HepG2 (cell line): ENCODE measurements around the gene LDAH. TPM values are rescaled to one million over a fixed set of nuclear protein-coding genes. Genes with fewer than 3 reads are reported as not detected.
A peak's percentile ranks its signal among the peaks of the same experiment; 100 is the strongest.

Experiments
- AHR ChIP-seq: IDR thresholded peaks from 2 replicates; pipeline ENCODE4 v1.6.1; 2018; ENCODE audit warnings: missing genetic modification reagents, missing compliant biosample characterization
- ASH2L ChIP-seq: fragments of 300-600, 200-600 bp; sonication (generic); IDR thresholded peaks from 2 replicates; pipeline ENCODE4 v1.7.0; 2017; ENCODE audit warnings: low read depth, mild to moderate bottlenecking, moderate library complexity, mixed read lengths, low read length; ENCODE audit not compliant: insufficient read length
- ATRX ChIP-seq: sonication (generic); formaldehyde crosslinking; IDR thresholded peaks from 2 replicates; pipeline ENCODE4 v1.4.0; 2020; ENCODE audit warnings: missing genetic modification reagents, borderline replicate concordance
- MEIS2 ChIP-seq: sonication (generic); formaldehyde crosslinking; IDR thresholded peaks from 2 replicates; pipeline ENCODE4 v1.9.0; 2021; ENCODE audit warnings: mild to moderate bottlenecking, missing genetic modification reagents
- MLLT10 ChIP-seq: sonication (generic); formaldehyde crosslinking; IDR thresholded peaks from 2 replicates; pipeline ENCODE4 v1.4.0; 2020; ENCODE audit warnings: missing genetic modification reagents
- MTF2 ChIP-seq: sonication (generic); formaldehyde crosslinking; IDR thresholded peaks from 2 replicates; pipeline ENCODE4 v1.5.0; 2020; ENCODE audit warnings: missing genetic modification reagents, borderline replicate concordance
- NFKB2 ChIP-seq: sonication (generic); formaldehyde crosslinking; IDR thresholded peaks from 2 replicates; pipeline ENCODE4 v1.4.0; 2020; ENCODE audit warnings: missing genetic modification reagents, borderline replicate concordance
- POLR2AphosphoS5 ChIP-seq: IDR thresholded peaks from 2 replicates; pipeline ENCODE4 v1.6.1; 2012; ENCODE audit warnings: low read depth, low read length
- PRDM4 ChIP-seq: sonication (generic); formaldehyde crosslinking; IDR thresholded peaks from 2 replicates; pipeline ENCODE4 v1.9.0; 2021; ENCODE audit warnings: missing genetic modification reagents, borderline replicate concordance
- SP1 ChIP-seq, 2 experiments: fragments of 450-650 bp in 1 of 2; sonication (generic) in 1 of 2; formaldehyde crosslinking in 1 of 2; IDR thresholded peaks; 2 replicates each; pipeline versions ENCODE4 v1.4.0 to v1.6.1; 2016 to 2020; ENCODE audit warnings: missing genetic modification reagents in 1 of 2
- SRF ChIP-seq: IDR thresholded peaks from 2 replicates; pipeline ENCODE4 v1.6.1; 2011; ENCODE audit warnings: mild to moderate bottlenecking, low read depth, low read length, moderate library complexity
- YEATS4 ChIP-seq: sonication (generic); formaldehyde crosslinking; IDR thresholded peaks from 2 replicates; pipeline ENCODE4 v1.4.0; 2020; ENCODE audit warnings: missing genetic modification reagents, borderline replicate concordance
- ZBTB25 ChIP-seq: IDR thresholded peaks from 2 replicates; pipeline ENCODE4 v1.6.1; 2018; ENCODE audit warnings: missing genetic modification reagents
- ZBTB46 ChIP-seq: sonication (generic); formaldehyde crosslinking; IDR thresholded peaks from 2 replicates; pipeline ENCODE4 v1.4.0; 2020; ENCODE audit warnings: mild to moderate bottlenecking, missing genetic modification reagents, borderline replicate concordance
- ZGPAT ChIP-seq: IDR thresholded peaks from 2 replicates; pipeline ENCODE4 v1.6.1; 2016; ENCODE audit warnings: mild to moderate bottlenecking
- ZMYM3 ChIP-seq: sonication (generic); formaldehyde crosslinking; IDR thresholded peaks from 2 replicates; pipeline ENCODE4 v1.5.1; 2020; ENCODE audit warnings: mild to moderate bottlenecking, missing genetic modification reagents
- ZNF230 ChIP-seq: sonication (generic); formaldehyde crosslinking; IDR thresholded peaks from 2 replicates; pipeline ENCODE4 v1.4.0; 2020; ENCODE audit warnings: mild to moderate bottlenecking, missing genetic modification reagents
- ZNF616 ChIP-seq: sonication (generic); formaldehyde crosslinking; IDR thresholded peaks from 2 replicates; pipeline ENCODE4 v1.5.0; 2020; ENCODE audit warnings: low read depth, mild to moderate bottlenecking, missing genetic modification reagents
- ZNF83 ChIP-seq: sonication (generic); formaldehyde crosslinking; IDR thresholded peaks from 2 replicates; pipeline ENCODE4 v1.4.0; 2020; ENCODE audit warnings: missing genetic modification reagents, mild to moderate bottlenecking, borderline replicate concordance
- ZSCAN5A ChIP-seq: sonication (generic); formaldehyde crosslinking; IDR thresholded peaks from 2 replicates; pipeline ENCODE4 v1.8.0; 2022; ENCODE audit warnings: mild to moderate bottlenecking, missing genetic modification reagents, borderline replicate concordance
- polyA plus RNA-seq, 8 experiments: library from polyadenylated mRNA; depleted of rRNA in 3 of 8; stranded (reverse) in 7 of 8; unstranded in 1 of 8; fragments of >200 nt; fragmentation: Illumina TruSeq in 4 of 8; extraction: Trizol in 4 of 8; gene quantifications; 2 replicates each; pipeline versions ENCODE4 v1.2.1 to v1.2.3, GENCODE V29; 2011 to 2016; ENCODE audit warnings: low read depth in 4 of 8, missing spikeins in 1 of 8, mixed read lengths in 1 of 8; ENCODE audit not compliant: insufficient read depth in 1 of 8
- total RNA-seq, 5 experiments: library from RNA; depleted of rRNA; stranded (reverse); fragments of >200 nt; fragmentation: Illumina TruSeq; extraction: Trizol; gene quantifications; 2 replicates each; pipeline ENCODE4 v1.2.3, GENCODE V29; 2016; ENCODE audit warnings: low read depth in 1 of 5

Gene LDAH
- total and polyA plus RNA-seq, 2 of the 13 experiments (the other 11 are each of a cell fraction or from before 2014, with no cell fraction given), result 28.8 to 46.2 TPM

GRCh38 chr2:20642055-20642971, 180.6 kb downstream of the LDAH start (continued):
- TF ChIP-seq ZBTB25 (CRISPR knock-in tag) (peak; percentile 48; the same call in 1 of the 2 replicates), ZBTB46 (no peak), AHR (no peak), YEATS4 (CRISPR knock-in tag) (no peak), SP1 (IDR thresholded peaks at IDR 0.05) (no peak), SP1 (CRISPR knock-in tag; IDR thresholded peaks at IDR 0.05) (no peak), PRDM4 (CRISPR knock-in tag) (no peak), ZNF83 (CRISPR knock-in tag) (0 out of 2 replicates have a peak, but pooled peaks have one; percentile 66), ATRX (no peak), ZGPAT (peak; percentile 38; the same call in 1 of the 2 replicates), SRF (no peak), ASH2L (no peak), MTF2 (CRISPR knock-in tag) (no peak), ZNF616 (CRISPR knock-in tag) (no peak), POLR2AphosphoS5 (no peak), MLLT10 (CRISPR knock-in tag) (no peak), ZNF230 (no peak), MEIS2 (CRISPR knock-in tag) (no peak), NFKB2 (peak; percentile 17; the same call in 1 of the 2 replicates), ZMYM3 (CRISPR knock-in tag) (no peak), ZSCAN5A (CRISPR knock-in tag) (no peak)
